K562 (cell line): ENCODE results near the gene ZNF213. TPM values are rescaled to one million over a fixed set of nuclear protein-coding genes. Genes with fewer than 3 reads are reported as not detected.

Experiments used
- FOXA1 ChIP-seq: fragments of 450-650 bp; IDR thresholded peaks from 2 replicates; pipeline ENCODE4 v1.6.1; 2016; ENCODE audit warnings: mild to moderate bottlenecking, borderline replicate concordance
- LARP7 ChIP-seq: fragments of 450-650 bp; IDR thresholded peaks from 2 replicates; pipeline ENCODE4 v1.6.1; 2016
- NFRKB ChIP-seq: fragments of 450-650 bp; IDR thresholded peaks from 2 replicates; pipeline ENCODE4 v1.6.1; 2016; ENCODE audit warnings: low read depth
- PHF21A ChIP-seq: fragments of 450-650 bp; IDR thresholded peaks from 2 replicates; pipeline ENCODE4 v1.6.1; 2017; ENCODE audit warnings: low read depth, borderline replicate concordance
- RBM14 ChIP-seq: fragments of 200-400 bp; formaldehyde crosslinking; IDR thresholded peaks from 2 replicates; pipeline ENCODE4 v1.6.1; 2018; ENCODE audit warnings: low read depth, mild to moderate bottlenecking, low read length, moderate library complexity, borderline replicate concordance; ENCODE audit not compliant: insufficient read depth
- RBM34 ChIP-seq: fragments of 200-400 bp; formaldehyde crosslinking; IDR thresholded peaks from 2 replicates; pipeline ENCODE4 v1.6.1; 2018; ENCODE audit warnings: low read length, borderline replicate concordance; ENCODE audit not compliant: insufficient read depth
- SRF ChIP-seq, 2 experiments: fragments of 250-450, 450-650 bp in 1 of 2; sonication (Bioruptor Pico) in 1 of 2; sonication (generic) in 1 of 2; formaldehyde crosslinking; IDR thresholded peaks; 2 replicates each; pipeline versions ENCODE4 v1.5.0 to v1.5.1; 2020 to 2022; ENCODE audit warnings: mild to moderate bottlenecking in 1 of 2, missing genetic modification reagents in 1 of 2
- STAT5A ChIP-seq: IDR thresholded peaks from 2 replicates; pipeline ENCODE4 v1.6.1; 2012; ENCODE audit warnings: low read length, inconsistent platforms, borderline replicate concordance
- ZNF23 ChIP-seq: fragments of 250-450 bp; sonication (Bioruptor Pico); IDR thresholded peaks from 2 replicates; pipeline ENCODE4 v1.4.0; 2020; ENCODE audit warnings: mild to moderate bottlenecking
- ZNF431 ChIP-seq: sonication (generic); formaldehyde crosslinking; IDR thresholded peaks from 2 replicates; pipeline ENCODE4 v1.8.0; 2022; ENCODE audit warnings: mild to moderate bottlenecking, missing genetic modification reagents
- ZNF57 ChIP-seq: fragments of 450-650 bp; formaldehyde crosslinking; IDR thresholded peaks from 2 replicates; pipeline ENCODE4 v1.4.0; 2020; ENCODE audit warnings: mild to moderate bottlenecking, moderate library complexity
- polyA plus RNA-seq, 8 experiments: library from polyadenylated mRNA; depleted of rRNA in 4 of 8; stranded (reverse) in 5 of 8; unstranded in 3 of 8; fragments of >200 nt; fragmentation: Nextera tagmentation in 2 of 8; fragmentation: Illumina TruSeq in 1 of 8; extraction: Ambion mirVana in 2 of 8; extraction: Trizol in 1 of 8; gene quantifications; 2 replicates each; pipeline versions ENCODE4 v1.2.1 to v1.2.3, GENCODE V29; 2011 to 2014; ENCODE audit warnings: inconsistent platforms in 1 of 8, missing spikeins in 1 of 8
- total RNA-seq, 7 experiments: library from RNA; depleted of rRNA in 6 of 7; stranded (reverse); fragments of >200 nt in 6 of 7; fragmentation: Illumina TruSeq in 2 of 7; extraction: Trizol in 2 of 7; gene quantifications; 2 replicates each; pipeline versions ENCODE4 v1.2.1 to v1.2.3, GENCODE V29; 2011 to 2021; ENCODE audit warnings: low replicate concordance in 1 of 7
- TF ChIP-seq, protein P1 (sequence below): fragments of 150-350 bp; IDR thresholded peaks from 2 replicates; pipeline ENCODE4 v1.6.1; 2014; ENCODE audit warnings: low read depth, mild to moderate bottlenecking, low read length, borderline replicate concordance
- TF ChIP-seq, protein P2 (sequence below): fragments of 250-450 bp; sonication (Bioruptor Pico); IDR thresholded peaks from 2 replicates; pipeline ENCODE4 v1.5.0; 2021; ENCODE audit warnings: mild to moderate bottlenecking, borderline replicate concordance
- TF ChIP-seq, protein P3 (sequence below), 2 experiments: fragments of 450-650 bp; IDR thresholded peaks; 2 replicates each; pipeline ENCODE4 v1.6.1; 2018; ENCODE audit warnings: mild to moderate bottlenecking in 2 of 2, low read depth in 1 of 2; ENCODE audit not compliant: partially characterized antibody in 2 of 2
- TF ChIP-seq, protein P4 (sequence below), 2 experiments: fragments of 450-650 bp; conservative IDR thresholded peaks; 2 replicates each; pipeline ENCODE4 v1.6.1; 2017; ENCODE audit warnings: mild to moderate bottlenecking in 2 of 2, moderate library complexity in 2 of 2

ZNF213 gene
- total and polyA plus RNA-seq, 9 of the 15 experiments (the other 6 are each of a cell fraction or from before 2014, with no cell fraction given): 0.49 to 10.0 (median 1.8) TPM

DNA sequence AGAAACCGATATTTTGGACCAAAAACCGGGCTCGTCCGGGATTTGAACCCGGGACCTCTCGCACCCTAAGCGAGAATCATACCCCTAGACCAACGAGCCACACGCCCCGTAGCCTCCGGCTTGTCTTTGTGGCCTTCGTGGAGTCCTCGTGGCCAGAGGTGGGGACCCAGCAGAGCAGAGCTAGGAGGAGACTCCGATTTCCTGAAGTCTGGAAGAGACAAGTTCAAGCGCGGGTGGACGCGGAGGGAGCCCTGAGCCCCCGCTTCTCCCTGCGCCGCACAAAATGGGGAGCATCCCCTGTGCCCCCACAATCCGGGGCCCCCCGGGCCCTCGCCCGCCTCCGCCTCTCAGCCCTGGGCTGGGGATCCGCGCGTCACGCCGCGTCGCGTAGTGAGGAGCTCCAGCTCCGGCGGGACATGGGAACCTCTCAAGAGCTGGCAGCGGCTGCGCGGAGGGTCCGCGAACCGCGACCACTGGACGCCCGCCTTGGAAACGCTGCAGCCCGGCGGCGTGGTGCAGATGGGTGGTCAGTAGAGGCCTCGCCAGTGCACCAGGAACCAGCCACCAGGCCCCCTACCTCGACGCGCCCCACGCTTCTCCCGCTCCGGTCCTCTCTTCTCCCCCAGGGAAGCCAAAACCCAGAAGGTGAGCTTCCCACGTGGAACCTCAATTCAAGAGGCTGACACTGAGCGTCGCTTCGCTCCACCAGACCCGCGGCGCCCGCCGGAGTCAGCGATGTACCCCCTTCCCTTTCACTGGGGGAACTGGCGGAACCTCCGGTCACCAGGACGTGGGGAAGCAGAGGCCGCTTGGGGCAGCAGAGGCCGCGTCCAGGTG, 48.0 kb downstream of the ZNF213 start (continued):
- TF ChIP-seq ZNF431 (CRISPR knock-in tag) (no peak), SRF (CRISPR knock-in tag; IDR thresholded peaks at IDR 0.05) (no peak), FOXA1 (no peak), NFRKB (no peak), ZNF23 (CRISPR knock-in tag) (no peak), RBM34 (no peak), RBM14 (no peak), STAT5A (no peak), LARP7 (no peak), ZNF57 (CRISPR knock-in tag) (no peak), PHF21A (peak; percentile 55; the same call in 1 of the 2 replicates)
- TF ChIP-seq, protein P1, sequence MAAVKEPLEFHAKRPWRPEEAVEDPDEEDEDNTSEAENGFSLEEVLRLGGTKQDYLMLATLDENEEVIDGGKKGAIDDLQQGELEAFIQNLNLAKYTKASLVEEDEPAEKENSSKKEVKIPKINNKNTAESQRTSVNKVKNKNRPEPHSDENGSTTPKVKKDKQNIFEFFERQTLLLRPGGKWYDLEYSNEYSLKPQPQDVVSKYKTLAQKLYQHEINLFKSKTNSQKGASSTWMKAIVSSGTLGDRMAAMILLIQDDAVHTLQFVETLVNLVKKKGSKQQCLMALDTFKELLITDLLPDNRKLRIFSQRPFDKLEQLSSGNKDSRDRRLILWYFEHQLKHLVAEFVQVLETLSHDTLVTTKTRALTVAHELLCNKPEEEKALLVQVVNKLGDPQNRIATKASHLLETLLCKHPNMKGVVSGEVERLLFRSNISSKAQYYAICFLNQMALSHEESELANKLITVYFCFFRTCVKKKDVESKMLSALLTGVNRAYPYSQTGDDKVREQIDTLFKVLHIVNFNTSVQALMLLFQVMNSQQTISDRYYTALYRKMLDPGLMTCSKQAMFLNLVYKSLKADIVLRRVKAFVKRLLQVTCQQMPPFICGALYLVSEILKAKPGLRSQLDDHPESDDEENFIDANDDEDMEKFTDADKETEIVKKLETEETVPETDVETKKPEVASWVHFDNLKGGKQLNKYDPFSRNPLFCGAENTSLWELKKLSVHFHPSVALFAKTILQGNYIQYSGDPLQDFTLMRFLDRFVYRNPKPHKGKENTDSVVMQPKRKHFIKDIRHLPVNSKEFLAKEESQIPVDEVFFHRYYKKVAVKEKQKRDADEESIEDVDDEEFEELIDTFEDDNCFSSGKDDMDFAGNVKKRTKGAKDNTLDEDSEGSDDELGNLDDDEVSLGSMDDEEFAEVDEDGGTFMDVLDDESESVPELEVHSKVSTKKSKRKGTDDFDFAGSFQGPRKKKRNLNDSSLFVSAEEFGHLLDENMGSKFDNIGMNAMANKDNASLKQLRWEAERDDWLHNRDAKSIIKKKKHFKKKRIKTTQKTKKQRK: no peak
- TF ChIP-seq, protein P2, sequence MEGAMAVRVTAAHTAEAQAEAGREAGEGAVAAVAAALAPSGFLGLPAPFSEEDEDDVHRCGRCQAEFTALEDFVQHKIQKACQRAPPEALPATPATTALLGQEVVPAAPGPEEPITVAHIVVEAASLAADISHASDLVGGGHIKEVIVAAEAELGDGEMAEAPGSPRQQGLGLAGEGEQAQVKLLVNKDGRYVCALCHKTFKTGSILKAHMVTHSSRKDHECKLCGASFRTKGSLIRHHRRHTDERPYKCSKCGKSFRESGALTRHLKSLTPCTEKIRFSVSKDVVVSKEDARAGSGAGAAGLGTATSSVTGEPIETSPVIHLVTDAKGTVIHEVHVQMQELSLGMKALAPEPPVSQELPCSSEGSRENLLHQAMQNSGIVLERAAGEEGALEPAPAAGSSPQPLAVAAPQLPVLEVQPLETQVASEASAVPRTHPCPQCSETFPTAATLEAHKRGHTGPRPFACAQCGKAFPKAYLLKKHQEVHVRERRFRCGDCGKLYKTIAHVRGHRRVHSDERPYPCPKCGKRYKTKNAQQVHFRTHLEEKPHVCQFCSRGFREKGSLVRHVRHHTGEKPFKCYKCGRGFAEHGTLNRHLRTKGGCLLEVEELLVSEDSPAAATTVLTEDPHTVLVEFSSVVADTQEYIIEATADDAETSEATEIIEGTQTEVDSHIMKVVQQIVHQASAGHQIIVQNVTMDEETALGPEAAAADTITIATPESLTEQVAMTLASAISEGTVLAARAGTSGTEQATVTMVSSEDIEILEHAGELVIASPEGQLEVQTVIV: no peak
- TF ChIP-seq, protein P3, sequence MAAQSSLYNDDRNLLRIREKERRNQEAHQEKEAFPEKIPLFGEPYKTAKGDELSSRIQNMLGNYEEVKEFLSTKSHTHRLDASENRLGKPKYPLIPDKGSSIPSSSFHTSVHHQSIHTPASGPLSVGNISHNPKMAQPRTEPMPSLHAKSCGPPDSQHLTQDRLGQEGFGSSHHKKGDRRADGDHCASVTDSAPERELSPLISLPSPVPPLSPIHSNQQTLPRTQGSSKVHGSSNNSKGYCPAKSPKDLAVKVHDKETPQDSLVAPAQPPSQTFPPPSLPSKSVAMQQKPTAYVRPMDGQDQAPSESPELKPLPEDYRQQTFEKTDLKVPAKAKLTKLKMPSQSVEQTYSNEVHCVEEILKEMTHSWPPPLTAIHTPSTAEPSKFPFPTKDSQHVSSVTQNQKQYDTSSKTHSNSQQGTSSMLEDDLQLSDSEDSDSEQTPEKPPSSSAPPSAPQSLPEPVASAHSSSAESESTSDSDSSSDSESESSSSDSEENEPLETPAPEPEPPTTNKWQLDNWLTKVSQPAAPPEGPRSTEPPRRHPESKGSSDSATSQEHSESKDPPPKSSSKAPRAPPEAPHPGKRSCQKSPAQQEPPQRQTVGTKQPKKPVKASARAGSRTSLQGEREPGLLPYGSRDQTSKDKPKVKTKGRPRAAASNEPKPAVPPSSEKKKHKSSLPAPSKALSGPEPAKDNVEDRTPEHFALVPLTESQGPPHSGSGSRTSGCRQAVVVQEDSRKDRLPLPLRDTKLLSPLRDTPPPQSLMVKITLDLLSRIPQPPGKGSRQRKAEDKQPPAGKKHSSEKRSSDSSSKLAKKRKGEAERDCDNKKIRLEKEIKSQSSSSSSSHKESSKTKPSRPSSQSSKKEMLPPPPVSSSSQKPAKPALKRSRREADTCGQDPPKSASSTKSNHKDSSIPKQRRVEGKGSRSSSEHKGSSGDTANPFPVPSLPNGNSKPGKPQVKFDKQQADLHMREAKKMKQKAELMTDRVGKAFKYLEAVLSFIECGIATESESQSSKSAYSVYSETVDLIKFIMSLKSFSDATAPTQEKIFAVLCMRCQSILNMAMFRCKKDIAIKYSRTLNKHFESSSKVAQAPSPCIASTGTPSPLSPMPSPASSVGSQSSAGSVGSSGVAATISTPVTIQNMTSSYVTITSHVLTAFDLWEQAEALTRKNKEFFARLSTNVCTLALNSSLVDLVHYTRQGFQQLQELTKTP (IDR thresholded peaks at IDR 0.05; ENCODE audit: low read depth in 1 of 2, partially characterized antibody in 2 of 2): no peak
- TF ChIP-seq, protein P4, sequence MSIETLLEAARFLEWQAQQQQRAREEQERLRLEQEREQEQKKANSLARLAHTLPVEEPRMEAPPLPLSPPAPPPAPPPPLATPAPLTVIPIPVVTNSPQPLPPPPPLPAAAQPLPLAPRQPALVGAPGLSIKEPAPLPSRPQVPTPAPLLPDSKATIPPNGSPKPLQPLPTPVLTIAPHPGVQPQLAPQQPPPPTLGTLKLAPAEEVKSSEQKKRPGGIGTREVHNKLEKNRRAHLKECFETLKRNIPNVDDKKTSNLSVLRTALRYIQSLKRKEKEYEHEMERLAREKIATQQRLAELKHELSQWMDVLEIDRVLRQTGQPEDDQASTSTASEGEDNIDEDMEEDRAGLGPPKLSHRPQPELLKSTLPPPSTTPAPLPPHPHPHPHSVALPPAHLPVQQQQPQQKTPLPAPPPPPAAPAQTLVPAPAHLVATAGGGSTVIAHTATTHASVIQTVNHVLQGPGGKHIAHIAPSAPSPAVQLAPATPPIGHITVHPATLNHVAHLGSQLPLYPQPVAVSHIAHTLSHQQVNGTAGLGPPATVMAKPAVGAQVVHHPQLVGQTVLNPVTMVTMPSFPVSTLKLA (conservative IDR thresholded peaks at IDR 0.05): peak in 1 of 2 experiments; percentile 32; a peak in 2 of 4 replicates
